Activated T-cell treated with anti-CD3 and anti-CD28 coated beads, Interleukin-2, amount 50 U/mL, for 72 hours (primary cell): ENCODE measurements around the gene ENPP3. TPM values are rescaled to one million over a fixed set of nuclear protein-coding genes. Genes with fewer than 3 reads are reported as not detected.
A peak's percentile ranks its signal among the peaks of the same experiment; 100 is the strongest.

Experiments
- ATAC-seq, 2 donors: fragments of 150-1000 bp; cut with Tn5 transposase; replicated peaks in 1 of 2; 2 replicates each; pipeline ENCODE4 v1.10.0; 2021; ENCODE audit warnings: moderate library complexity in 2 of 2, mild to moderate bottlenecking in 1 of 2
- DNase-seq, 2 donors: peaks; one replicate each; pipeline ENCODE4 v3.0.0; 2021 to 2022; ENCODE audit warnings: mixed read lengths in 1 of 2
- H3K27ac Mint-ChIP-seq: one replicate; pipeline ENCODE4 v1.8.0; 2022; ENCODE audit warnings: mild to moderate bottlenecking, moderate library complexity, mixed read lengths
- H3K27me3 Mint-ChIP-seq: one replicate; pipeline ENCODE4 v1.8.0; 2022; ENCODE audit warnings: low read depth, mixed read lengths
- H3K36me3 Mint-ChIP-seq, 2 donors: one replicate each; pipeline ENCODE4 v1.8.0; 2022; ENCODE audit warnings: mixed read lengths in 2 of 2, mild to moderate bottlenecking in 1 of 2; ENCODE audit not compliant: insufficient read depth in 2 of 2
- H3K4me1 Mint-ChIP-seq: one replicate; pipeline ENCODE4 v1.8.0; 2022; ENCODE audit warnings: low read depth, mixed read lengths
- H3K4me3 Mint-ChIP-seq, 2 donors: one replicate each; pipeline ENCODE4 v1.8.0; 2022; ENCODE audit warnings: mild to moderate bottlenecking in 2 of 2, mixed read lengths in 2 of 2, moderate library complexity in 2 of 2
- H3K9me3 Mint-ChIP-seq, 2 donors: one replicate each; pipeline ENCODE4 v1.8.0; 2022; ENCODE audit warnings: mixed read lengths in 2 of 2
- total RNA-seq, 2 donors: library from RNA; stranded (reverse); gene quantifications; one replicate each; pipeline ENCODE4 v1.2.3, GENCODE V29; 2022

Gene ENPP3
- total RNA-seq, 2 donors from 2014 or later, result 3.6 to 7.4 TPM

DNA sequence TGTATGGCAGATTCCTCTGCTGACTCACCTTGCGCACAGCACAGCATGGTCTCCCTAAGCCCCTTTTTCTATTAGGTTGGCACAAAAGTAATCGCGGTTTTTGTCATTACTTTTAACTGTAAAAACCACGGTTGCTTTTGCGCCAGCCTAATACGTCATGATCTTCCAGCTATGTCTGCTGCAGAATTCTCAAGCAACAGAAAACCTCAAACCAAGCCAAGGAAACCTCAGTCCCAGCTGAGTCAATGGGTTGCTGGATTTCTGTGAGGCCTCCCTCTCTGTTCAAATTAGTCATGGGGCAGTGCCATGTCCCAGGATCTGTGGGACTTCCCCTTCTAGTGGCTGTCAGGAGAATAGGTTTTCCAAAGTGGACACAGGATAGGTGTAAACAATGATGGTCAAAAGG is 155.0 kb downstream of the ENPP3 start:
- Mint-ChIP-seq H3K4me1 (peaks cover 24% of the 10 kb centered on the region), H3K36me3 (peaks cover 0 to 4% of the 10 kb centered on the region in 2 donors), H3K27ac (no peak overlapping the region), H3K9me3 (peaks cover 0 to 2% of the 10 kb centered on the region in 2 donors), H3K4me3 (no peak overlapping the region), H3K27me3 (no peaks in the 10 kb centered on the region)
- peak; percentile 43 to 55 for ATAC-seq
- DNase-seq, result peak; percentile 14 to 19

DNA sequence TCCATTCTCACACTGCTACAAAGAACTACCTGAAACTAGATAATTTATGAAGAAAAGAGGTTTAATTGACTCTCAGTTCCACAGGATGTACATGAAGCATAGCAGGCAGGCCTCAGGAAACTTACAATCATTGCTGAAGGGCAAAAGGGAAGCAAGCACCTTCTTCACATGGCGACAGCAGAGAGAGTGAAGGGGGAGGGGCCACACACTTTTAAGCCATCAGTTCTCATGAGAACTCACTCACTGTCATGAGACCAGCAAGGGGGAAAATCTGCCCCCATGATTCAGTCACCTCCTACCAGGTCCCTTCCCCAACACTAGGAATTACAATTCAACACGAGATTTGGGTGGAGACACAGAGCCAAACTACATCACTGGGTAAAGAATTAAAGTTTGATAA is 158.3 kb downstream of the ENPP3 start:
- Mint-ChIP-seq H3K27ac (no peak overlapping the region), H3K36me3 (peaks cover 0 to 4% of the 10 kb centered on the region in 2 donors), H3K4me1 (peaks cover 5% of the 10 kb centered on the region), H3K9me3 (peaks cover 0 to 2% of the 10 kb centered on the region in 2 donors), H3K4me3 (no peak overlapping the region), H3K27me3 (no peaks in the 10 kb centered on the region)
- no peak for DNase-seq
- ATAC-seq, result no peak

Other genes with a start within 250 kb of the ENPP3 start
- not detected for gene ARG1, start 64.1 kb upstream of the ENPP3 start, total RNA-seq
- 10 to 100 TPM; 38.5 to 40.1 TPM for gene MED23, start 9.1 kb upstream of the ENPP3 start, total RNA-seq
- not detected for gene OR2A4, start 64.1 kb downstream of the ENPP3 start, total RNA-seq
- gene CTAGE9, start 73.7 kb downstream of the ENPP3 start, total RNA-seq, result not detected
- gene ENPP1, start 170.7 kb downstream of the ENPP3 start, total RNA-seq, result 1 to 10 TPM in 1 of 2 donors, under 1 TPM in 1; 0.53 to 1.2 TPM